NCI-H2029 (cell line): ENCODE data around the gene RHEX.

Experiments
- DNase-seq: peaks from one replicate; lab custom pipeline; 2025; lab: John Stamatoyannopoulos, UW

RHEX gene

DNA sequence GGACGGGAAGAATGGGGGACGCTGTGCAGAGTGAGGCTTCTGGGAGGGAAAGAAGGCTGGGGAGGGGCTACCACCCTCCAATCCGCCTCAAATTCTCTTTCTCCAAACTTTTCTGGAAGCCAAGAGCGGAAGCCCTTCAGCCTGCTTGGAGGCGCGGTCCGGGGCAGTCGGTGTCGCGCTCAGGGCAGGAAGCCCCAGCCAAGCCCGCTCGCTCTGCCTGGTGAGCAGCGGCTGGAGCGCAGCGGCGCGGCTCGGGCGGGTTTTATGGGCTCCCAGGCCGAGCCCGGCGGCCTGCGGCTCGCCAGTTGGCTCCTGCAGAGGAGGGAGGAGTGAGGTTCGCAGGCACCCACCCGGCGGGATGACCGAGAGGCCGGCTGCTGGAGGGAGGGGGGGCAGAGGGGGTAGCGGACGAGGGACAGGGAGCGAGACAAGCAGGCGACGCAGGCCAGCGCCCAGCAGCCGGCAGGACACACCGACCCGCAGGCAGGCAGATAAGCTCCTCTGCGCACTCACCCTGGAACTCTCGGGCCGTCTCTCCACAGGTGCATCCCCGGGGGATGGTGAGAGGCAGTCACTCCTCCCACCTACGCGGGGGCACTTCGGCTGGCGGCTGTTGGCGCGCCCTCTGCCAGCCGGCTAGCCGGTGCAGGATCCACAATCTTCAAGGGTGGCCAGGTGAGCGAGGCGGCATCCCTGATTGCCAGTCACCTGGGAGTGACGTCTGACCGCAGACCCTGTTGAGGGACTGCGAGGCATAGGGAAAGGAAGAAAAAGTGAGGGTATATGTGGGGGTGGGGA, 64.4 kb downstream of the RHEX start, which contains the start of gene AVPR1B:
Gene AVPR1B, minus strand, starts transcription at position 238 of the 798 bp plus-strand sequence. CDS start 498 bp downstream, outside the sequence.
- DNase-seq, result peak; percentile 20

DNA sequence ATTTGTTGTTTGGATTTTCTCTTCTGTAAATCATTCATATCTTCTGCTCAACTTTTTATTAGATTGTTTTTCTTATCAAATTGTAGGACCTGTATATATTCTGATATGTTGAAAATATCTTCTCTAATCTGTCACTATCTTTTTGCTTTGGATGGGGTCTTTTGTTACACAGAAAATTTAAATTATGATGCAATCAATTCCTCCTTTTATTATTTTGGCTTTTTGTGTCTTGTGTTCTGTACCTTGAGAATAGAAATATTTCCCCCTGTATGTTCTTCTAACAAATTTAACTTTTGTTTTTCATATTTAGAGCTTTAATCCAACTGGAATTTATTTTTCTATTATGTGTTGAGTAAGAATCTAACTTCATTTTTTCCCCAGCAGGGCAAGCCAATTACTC, 67.4 kb downstream of the RHEX start:
- DNase-seq, result no peak

DNA sequence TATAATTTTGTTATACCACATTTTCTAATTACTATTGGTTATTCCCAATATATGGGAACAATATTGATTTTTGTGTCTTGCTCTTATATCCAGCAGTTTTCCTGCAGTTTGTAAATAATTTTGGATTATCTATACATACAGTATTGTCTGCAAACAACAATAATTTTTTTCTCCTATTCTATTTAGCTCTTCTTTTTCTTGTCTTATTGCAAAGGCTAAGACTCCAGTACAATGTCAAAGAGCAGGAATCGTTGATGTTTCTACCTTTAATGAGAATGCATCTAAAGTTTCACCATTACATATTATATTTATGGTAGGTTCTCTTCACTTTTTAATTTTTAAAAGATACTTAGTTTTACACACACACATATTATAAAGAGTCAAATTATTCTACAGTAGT, 68.3 kb downstream of the RHEX start:
- no peak for DNase-seq

DNA sequence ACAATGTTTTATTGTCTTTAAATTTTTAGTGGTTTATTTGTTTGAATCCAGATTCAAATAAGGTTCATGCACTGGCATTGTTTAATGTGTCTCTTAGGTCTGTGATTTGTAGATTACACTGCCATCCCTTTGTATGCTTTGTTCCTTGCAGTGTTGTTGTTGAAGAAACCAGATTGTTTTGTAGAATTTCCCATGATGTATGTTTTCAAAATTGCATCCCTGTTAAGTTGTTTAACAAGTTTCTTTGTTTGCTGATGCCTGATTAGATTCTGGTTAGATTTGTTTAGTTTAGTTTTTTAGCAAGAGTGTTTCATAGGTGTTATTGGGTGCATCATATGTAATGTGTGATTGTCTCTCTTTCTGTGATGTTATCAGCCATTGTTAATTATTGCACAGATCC, 69.7 kb downstream of the RHEX start:
- DNase-seq, result no peak

DNA sequence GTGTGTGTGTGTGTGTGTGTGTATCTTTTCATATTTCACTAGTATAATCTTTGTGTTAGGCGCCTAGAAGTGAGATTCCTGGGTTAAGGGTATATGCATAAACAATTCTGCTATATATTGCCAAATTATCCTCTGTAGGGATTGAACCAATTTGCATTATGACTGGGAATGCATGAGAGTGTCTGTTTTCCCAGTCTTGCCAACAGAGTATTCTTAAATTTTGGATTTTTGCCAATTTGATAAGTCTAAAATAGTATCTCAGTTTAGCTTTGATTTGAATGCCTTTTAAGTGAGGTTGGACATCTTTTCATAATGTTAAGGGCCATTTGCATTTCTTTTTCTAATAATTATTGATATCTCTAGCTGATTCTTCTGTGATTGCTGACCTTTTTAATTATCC, 72.4 kb downstream of the RHEX start:
- DNase-seq, result no peak

DNA sequence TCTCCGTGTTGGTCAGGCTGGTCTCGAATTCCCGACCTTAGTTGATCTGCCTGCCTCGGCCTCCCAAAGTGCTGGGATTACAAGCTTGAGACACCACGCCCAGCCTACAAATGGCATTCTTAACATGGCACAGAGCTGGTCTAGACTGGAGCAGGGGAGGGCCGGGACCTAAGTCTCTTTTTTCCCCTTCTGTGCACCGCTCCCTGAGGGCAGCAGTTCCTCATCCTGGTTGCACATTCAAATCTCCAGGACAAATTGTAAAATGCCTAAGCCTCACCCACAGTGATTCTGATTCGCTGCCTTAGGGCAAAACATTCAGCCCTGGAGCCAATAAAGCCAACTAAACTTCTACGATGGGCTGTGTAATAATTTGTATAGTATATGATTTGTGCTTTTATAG, 74.4 kb downstream of the RHEX start:
- no peak for DNase-seq

DNA sequence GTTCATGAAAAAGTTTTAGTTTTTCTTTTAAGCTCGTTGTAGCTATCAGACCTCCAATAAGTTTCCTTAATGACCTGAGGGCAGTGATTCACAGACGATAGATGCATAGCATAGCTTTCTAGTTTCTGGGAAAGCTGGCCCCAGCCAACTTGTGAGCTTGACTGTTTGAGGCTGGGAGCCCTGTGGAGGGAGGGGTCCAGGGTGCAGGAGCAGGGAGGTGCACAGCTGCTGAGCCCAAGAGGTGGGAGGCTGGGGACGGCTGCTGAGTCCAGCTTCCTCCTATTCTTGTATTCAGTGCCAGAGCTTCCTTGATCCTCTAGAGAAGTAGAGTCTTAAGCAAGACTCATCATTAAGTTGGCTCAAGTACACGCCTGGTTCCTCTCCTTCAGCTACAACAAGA, 75.2 kb downstream of the RHEX start:
- no peak for DNase-seq

DNA sequence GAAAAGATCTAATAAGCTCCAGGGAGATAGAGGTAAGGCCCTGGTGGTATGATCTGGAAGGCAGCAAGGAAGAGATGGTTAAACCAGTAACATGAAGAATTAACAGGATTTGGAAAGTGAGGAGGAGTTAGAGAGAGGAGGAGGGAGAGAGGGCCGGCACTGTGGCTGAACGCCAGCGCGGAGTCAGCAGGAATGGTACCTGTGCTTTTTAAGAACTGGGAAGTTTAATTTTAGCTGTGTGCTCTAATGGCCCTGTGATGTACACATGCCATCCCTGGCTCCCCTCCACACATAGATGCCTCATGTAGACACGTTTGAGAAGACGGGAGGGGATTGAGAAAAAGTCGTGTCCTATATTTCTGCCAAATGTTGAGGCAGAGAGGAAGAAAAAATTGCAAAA, 78.1 kb downstream of the RHEX start:
- DNase-seq, result no peak

DNA sequence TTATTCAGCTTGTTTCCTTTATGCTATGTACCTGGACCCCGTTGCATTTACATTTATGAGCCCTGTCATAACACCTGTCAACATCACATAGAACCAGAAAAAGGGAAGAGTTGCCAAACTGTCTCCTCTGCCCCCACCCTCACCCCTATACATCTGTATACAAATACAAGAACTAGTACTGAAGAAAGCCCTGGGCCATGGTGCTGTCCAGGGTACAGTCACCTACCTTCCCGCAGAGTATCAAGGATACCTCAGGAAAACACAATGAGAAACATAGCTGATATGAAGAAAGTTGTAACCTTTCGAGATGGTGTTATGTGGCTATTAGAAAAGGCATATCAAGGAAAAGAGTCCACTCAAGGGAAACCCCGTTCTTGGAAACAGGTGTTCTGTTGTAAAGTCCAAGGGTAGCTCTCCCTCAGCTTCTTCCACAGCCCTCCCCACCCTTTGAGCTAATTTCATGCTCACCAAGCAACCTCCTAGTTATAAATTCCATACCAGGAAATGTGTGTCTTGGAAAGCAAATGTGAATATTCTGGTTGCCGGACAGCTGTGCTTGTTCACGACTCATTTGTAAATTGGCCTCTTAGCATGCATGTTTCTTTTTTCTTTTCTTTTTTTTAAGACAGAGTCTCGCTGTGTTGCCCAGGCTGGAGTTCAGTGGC, 80.9 kb downstream of the RHEX start:
- DNase-seq, result no peak

DNA sequence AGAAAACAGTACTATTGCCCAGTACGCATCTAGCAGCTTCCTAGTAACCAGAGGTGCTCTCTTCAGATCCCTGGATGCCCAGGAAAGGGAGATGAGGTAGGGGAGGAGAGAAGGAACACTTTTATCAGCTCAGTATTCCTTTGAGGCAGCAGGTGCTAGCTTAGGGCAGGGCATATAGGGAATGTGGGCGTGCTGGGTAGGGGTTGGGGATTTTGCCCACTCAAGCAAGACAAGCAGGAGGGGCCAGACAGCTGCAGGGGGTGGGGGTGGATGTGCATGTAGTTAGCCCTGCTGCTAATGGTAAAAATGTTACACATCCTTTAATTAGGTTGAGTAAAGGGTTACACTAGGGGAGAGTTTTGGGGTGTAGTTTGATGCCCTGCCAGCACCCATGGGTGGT, 82.3 kb downstream of the RHEX start:
- no peak for DNase-seq

DNA sequence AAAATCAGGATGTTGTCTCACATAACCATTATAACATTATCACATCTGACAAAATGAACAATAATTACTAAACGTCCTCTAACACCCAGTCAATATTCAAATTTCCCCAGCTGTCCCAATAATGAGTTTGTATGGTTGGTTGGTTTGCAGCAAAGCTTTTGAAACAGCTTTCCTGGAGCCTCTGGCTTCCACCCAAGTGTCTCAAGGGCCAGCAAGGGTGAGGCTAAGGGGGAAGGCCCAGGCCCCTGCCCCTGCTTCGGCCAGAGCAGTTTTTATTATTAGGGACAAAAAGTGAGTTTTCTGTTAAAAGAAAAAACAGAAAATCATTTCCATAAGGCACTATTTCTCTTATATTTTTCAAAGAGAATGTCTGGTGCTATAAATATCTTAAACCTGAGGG, 83.3 kb downstream of the RHEX start:
- peak; percentile 23 for DNase-seq

DNA sequence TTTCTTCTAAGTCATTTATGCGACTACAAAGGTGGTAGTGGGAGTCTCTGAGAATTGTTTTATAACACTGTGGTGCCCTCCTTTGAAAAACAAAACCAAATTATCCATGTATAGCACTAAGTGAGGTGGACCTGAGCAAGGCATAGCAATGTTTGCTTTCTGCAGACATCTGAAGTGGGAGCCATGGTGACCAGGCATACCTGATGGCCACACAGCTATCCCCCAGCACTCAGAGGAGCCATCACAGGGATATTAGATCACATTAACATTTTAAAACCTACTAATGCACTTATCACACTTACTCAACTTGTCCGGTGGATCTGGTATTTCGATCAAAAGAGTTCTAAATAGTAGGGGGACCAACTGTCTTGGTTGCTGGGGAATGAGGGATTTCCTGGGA, 89.0 kb downstream of the RHEX start:
- peak; percentile 9 for DNase-seq

DNA sequence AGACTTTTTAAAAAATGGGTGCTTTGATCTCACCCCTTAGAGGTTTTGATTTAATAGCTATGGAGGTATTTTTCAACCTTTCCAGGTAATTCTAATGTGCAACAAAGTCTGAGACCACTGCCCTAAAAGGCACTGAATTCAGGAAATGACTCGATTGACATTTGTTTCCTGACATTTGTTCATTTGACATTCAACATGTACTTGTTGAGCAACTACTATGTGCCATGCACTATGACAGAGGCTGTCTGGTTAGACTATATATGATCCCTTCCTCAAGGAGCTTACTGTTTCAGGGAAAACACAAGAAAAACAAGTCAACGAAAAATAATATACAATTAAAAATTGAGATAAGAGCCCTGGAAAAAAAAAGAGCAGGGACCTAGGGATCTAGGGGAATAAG, 89.8 kb downstream of the RHEX start:
- DNase-seq, result no peak

DNA sequence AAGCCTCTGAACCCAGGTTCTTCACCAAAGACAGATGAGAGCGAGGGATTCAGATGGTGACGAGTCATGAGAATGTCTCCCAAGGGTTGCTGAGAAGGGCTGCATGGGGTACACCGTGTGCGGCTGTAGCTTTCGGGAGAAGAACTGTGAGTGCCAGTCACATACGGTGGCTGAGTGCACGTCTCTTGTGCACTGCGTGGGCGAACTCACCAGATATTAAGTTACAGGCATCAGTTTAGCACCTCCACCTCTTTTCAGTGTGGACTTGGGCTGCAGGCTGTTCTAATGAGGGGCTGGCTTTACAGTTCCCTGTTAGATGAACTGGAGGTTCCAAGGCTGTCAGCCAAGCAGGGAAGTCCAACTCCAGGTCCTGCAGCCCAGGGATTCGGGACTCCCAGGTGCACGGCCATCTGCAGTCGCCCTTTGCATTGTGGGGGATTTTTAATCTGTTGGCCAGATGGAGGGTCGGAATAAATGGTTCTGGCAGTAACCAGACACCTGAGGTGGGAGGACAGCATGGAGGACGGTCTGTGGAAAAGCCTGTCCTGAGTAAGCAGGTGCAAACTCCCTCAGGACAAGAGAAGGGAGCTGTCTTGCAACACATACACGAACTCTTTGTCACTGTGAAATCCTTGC, 90.7 kb downstream of the RHEX start:
- DNase-seq, result no peak

DNA sequence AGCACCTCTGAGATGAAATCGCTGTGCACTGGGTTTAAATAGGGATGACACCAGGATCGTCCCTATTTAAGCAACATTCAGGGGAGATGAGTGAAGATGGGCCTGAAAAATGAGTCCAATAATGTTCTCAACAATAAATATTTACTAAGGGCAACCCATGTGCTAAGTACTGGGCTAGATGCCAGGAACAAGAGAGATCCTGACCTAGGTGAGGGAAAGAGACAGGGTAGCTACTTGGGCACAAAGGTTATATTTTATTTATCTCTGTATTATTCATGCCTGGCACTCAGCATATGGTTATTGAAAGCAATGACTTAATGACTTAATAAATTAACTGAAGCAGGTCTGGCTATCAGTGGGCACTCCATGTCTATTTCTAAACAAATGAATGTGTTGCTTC, 91.6 kb downstream of the RHEX start:
- peak; percentile 73 for DNase-seq

DNA sequence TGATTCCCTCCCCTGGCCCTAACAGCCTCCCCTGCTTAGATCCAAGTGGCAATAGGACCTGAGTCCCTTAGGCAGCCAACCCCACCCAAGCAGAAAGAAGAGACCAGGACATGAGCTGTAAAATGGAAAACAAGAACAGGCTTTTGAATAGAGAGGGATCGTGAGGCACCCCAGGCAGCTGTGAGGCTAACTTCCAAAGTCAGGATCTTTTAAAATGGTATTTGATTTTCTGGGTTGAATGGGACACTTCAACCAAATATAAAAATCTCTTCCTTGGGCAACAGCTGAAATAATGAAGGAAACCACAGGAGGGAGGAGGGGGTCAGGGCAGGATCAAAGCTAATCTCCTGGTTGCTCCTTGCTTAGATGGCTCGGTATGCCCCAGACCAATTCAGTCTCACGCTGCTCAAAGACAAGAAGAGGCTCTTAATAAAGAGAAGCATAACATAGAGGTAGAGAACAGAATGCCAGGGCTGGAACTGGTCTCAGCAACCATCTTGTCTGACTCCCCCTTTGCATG, 92.9 kb downstream of the RHEX start:
- no peak for DNase-seq
